T-helper 2 cell treated with Interferon-gamma antibody and Interleukin-4, amounts not matched to agents 5 μg/mL and 100 μg/mL, for 36 hours (primary cell): ENCODE results near the gene HBA1.
"Not testable (repeated sequence)": the region's sequence is repeated elsewhere in the genome, so short reads cannot be mapped to it uniquely, and the experiment has no call there.

Experiments
- DNase-seq: peaks from one replicate; pipeline ENCODE4 v3.0.0; 2021; ENCODE audit warnings: low spot score
- H3K27ac Mint-ChIP-seq: one replicate; pipeline ENCODE4 v1.8.0; 2021; ENCODE audit warnings: mild to moderate bottlenecking, mixed read lengths
- H3K27me3 Mint-ChIP-seq: one replicate; pipeline ENCODE4 v1.8.0; 2021; ENCODE audit warnings: low read depth, mixed read lengths
- H3K36me3 Mint-ChIP-seq: one replicate; pipeline ENCODE4 v1.8.0; 2021; ENCODE audit warnings: low read depth, mixed read lengths
- H3K4me1 Mint-ChIP-seq: one replicate; pipeline ENCODE4 v1.8.0; 2021; ENCODE audit warnings: low read depth, mixed read lengths
- H3K4me3 Mint-ChIP-seq: one replicate; pipeline ENCODE4 v1.8.0; 2022; ENCODE audit warnings: mild to moderate bottlenecking, moderate library complexity, mixed read lengths
- H3K9me3 Mint-ChIP-seq: one replicate; pipeline ENCODE4 v1.8.0; 2021; ENCODE audit warnings: mixed read lengths

Gene HBA1

DNA sequence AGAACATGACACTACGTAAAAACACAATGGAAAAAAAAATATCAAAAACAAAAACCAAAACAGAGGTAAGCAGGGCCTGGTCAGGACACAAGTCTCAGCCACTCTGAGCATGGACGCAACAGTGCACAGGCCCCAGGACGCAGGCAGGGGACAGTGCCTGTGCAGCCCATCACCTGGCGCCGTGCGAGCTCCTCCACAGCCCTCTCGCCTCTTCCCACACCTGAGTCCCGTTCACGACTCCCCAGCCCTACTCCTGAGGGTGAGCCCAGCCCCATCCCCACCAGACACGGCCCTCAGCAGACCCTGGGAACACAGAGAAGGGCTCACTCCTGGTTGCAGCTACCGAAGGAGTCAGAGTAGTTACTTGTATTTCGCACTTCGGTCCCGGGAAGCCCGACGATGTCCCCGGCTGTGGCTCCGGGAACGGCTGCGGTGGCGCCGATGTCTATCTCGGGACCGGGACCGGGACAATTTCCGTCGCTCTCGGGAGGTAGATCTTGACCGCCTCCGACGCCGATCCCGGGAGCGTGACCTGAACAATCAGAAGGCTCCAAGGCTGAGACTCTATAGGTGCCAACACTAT, 13.2 kb downstream of the HBA1 start:
- no peaks in the 10 kb centered on the region for H3K9me3 Mint-ChIP-seq
- no peak for DNase-seq
- peaks cover 51% of the 10 kb centered on the region for H3K36me3 Mint-ChIP-seq
- H3K4me1 Mint-ChIP-seq = no peaks in the 10 kb centered on the region
- H3K27ac Mint-ChIP-seq = no peak overlapping the region
- no peak overlapping the region for H3K4me3 Mint-ChIP-seq
- no peaks in the 10 kb centered on the region for H3K27me3 Mint-ChIP-seq

DNA sequence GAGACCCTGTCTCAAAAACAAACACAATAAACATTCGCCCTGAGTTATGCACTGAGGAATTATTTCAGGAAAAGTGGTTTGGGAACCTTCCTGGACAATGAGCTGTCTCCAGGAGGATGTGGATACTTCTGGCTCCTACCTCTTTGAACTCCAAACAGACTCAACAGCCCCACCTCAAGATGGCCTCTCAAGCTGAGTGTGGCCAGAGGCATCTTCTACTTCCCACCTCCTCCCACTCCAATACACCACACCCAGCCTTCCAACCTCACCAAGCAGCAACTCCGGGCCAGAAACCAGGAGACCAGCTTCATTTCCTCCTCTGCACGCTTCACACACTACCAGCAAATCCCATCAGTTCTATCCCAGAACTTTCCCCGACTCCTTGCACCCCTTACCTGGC, 15.4 kb downstream of the HBA1 start:
- Mint-ChIP-seq H3K9me3 (no peaks in the 10 kb centered on the region), H3K36me3 (peaks cover 50% of the 10 kb centered on the region), H3K27ac (no peak overlapping the region), H3K4me1 (no peaks in the 10 kb centered on the region), H3K27me3 (no peaks in the 10 kb centered on the region), H3K4me3 (no peak overlapping the region)
- no peak for DNase-seq

DNA sequence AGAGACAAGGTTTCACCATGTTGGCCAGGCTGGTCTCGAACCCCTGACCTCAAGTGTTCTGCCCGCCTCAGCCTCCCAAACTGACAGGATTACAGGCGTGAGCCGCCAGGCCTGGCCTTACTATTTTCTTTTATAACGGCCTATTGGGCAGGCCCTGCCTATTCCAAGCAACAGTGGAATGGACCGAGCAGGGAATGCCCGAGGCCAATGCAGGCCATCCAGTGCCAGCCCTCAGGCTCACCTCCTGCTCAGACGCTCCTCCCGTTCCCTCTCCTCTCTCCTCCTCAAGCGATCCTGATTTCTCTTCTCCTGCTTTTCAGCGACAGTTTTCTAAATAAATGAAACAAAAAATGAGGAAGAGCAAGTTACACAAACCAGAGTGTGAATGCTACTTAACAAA, 16.2 kb downstream of the HBA1 start:
- Mint-ChIP-seq H3K27me3 (no peaks in the 10 kb centered on the region), H3K36me3 (peaks cover 52% of the 10 kb centered on the region), H3K9me3 (no peaks in the 10 kb centered on the region), H3K4me3 (no peak overlapping the region), H3K27ac (no peak overlapping the region), H3K4me1 (no peaks in the 10 kb centered on the region)
- no peak for DNase-seq

DNA sequence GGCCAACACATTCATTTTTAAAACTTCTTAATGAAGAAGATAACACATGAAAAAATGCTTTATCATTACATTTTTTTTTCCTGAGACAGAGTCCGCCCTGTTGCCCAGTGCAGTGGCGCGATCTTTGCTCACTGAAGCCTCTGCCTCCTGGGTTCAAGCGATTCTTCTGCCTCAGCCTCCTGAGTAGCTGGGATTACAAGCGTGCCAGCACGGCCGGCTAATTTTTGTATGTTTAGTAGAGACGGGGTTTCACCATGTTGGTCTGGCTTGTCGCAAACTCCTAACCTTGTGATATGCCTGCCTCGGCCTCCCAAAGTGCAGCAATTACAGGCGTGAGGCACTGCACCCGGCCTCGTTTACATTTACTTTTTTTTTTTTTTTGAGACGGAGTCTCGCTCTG, 17.0 kb downstream of the HBA1 start:
- no peak overlapping the region for H3K27ac Mint-ChIP-seq
- H3K36me3 Mint-ChIP-seq = peaks cover 57% of the 10 kb centered on the region
- H3K27me3 Mint-ChIP-seq = no peaks in the 10 kb centered on the region

DNA sequence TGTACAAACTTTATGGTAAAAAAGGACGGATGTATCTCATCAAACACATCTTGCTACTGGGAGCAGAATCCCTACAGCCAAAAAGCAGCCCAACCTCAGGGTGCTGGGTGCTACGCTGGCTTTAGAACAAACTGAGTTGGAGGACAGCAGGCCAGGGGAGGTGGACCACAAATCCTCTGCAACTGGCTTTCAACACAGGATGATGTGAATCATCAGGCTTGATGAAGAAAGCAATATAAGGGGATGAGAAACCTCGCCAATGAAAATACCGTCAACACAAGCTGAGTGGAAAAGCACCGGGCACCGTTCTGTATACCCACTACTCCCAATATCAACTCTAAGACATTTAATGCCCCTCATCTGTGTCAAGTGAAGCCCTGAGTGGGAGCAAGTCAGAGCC, 18.0 kb downstream of the HBA1 start:
- H3K4me3 Mint-ChIP-seq = no peak overlapping the region
- H3K4me1 Mint-ChIP-seq = no peaks in the 10 kb centered on the region
- no peaks in the 10 kb centered on the region for H3K27me3 Mint-ChIP-seq
- peaks cover 52% of the 10 kb centered on the region for H3K36me3 Mint-ChIP-seq
- no peaks in the 10 kb centered on the region for H3K9me3 Mint-ChIP-seq
- DNase-seq = no peak
- no peak overlapping the region for H3K27ac Mint-ChIP-seq

More for the DNA sequence above, 17.0 kb downstream of the HBA1 start:
- H3K4me1 Mint-ChIP-seq = no peaks in the 10 kb centered on the region
- no peak for DNase-seq
- no peaks in the 10 kb centered on the region for H3K9me3 Mint-ChIP-seq
- H3K4me3 Mint-ChIP-seq = no peak overlapping the region

DNA sequence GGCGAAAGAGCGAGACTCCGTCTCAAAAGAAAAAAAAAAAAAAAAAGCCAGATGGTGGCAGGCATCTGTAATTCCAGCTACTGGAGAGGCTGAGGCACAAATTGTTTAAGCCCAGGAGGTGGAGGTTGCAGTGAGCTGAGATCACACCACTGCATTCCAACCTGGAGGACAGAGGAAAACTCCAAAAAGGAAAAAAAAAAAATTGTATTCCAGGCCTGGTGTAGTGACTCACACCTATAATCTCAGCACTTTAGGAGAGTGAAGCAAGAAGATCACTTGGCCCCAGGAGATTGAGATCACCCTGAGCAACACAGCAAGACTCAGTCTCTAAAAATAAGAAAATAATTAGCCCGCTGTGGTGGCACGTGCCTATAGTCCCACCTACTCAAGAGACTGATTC, 23.9 kb downstream of the HBA1 start:
- DNase-seq = no peak
- no peaks in the 10 kb centered on the region for H3K4me1 Mint-ChIP-seq
- no peaks in the 10 kb centered on the region for H3K27me3 Mint-ChIP-seq
- no peaks in the 10 kb centered on the region for H3K9me3 Mint-ChIP-seq
- no peak overlapping the region for H3K4me3 Mint-ChIP-seq
- peaks cover 38% of the 10 kb centered on the region for H3K36me3 Mint-ChIP-seq
- H3K27ac Mint-ChIP-seq = no peak overlapping the region

DNA sequence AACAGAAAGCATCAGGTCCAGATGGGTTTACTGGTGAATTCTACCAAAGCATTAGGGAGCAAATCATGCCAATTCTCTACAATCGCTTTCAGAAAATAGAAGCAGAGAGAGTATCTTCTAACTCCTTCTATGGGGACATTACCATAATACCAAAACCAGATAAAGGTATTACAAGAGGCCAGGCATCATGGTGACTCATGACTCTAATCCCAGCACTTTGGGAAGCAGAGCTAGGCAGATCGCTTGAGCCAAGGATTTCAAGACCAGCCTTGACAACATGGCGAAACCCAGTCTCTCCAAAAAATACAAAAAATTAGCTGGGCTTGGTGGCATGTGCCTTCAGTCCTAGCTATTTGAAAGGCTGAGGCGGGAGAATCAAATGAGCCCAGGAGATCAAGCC, 26.8 kb downstream of the HBA1 start:
- DNase-seq = no peak
- H3K4me3 Mint-ChIP-seq = no peak overlapping the region
- H3K36me3 Mint-ChIP-seq = peaks cover 40% of the 10 kb centered on the region
- H3K9me3 Mint-ChIP-seq = no peaks in the 10 kb centered on the region
- H3K27ac Mint-ChIP-seq = no peak overlapping the region
- no peaks in the 10 kb centered on the region for H3K27me3 Mint-ChIP-seq
- H3K4me1 Mint-ChIP-seq = peaks cover 5% of the 10 kb centered on the region

DNA sequence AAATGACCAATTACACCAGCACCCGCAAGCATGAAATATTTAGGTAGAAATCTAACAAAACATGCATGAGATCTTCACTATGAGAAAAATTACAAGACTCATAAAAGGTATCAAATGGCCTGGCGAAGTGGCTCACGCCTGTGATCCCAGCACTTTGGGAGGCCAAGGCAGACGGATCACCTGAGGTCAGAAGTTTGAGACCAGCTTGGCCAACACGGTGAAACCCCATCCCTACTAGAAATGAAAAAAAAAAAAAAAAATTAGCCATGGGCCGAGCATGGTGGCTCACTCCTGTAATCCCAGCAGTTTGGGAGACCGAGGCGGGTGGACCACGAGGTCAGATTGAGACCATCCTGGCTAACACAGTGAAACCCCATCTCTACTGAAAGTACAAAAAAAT, 27.6 kb downstream of the HBA1 start:
- not testable (repeated sequence) for DNase-seq, H3K27ac Mint-ChIP-seq, H3K4me1 Mint-ChIP-seq, H3K9me3 Mint-ChIP-seq, H3K4me3 Mint-ChIP-seq, H3K27me3 Mint-ChIP-seq
- peaks cover 40% of the 10 kb centered on the region for H3K36me3 Mint-ChIP-seq

DNA sequence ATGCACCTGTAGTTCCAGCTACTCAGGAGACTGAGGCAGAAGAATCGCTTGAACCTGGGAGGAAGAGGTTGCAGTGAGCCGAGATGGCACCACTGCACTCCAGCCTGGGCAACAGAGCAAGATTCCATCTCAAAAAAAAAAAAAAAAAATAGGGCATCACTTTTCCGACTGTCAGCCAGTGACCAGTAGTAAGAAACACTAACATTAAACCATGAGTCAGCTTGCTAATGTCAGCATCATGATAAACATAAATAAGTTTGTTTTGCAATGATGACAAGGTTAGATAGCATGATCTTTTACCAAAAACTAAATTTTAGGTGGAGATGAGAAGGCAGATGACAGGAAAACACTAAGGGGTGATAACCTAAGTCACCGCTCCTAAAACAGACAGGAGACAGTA, 32.9 kb downstream of the HBA1 start:
- H3K4me1 Mint-ChIP-seq, H3K9me3 Mint-ChIP-seq, H3K4me3 Mint-ChIP-seq, H3K27ac Mint-ChIP-seq, DNase-seq, H3K27me3 Mint-ChIP-seq: not testable (repeated sequence)
- H3K36me3 Mint-ChIP-seq = peaks cover 35% of the 10 kb centered on the region

DNA sequence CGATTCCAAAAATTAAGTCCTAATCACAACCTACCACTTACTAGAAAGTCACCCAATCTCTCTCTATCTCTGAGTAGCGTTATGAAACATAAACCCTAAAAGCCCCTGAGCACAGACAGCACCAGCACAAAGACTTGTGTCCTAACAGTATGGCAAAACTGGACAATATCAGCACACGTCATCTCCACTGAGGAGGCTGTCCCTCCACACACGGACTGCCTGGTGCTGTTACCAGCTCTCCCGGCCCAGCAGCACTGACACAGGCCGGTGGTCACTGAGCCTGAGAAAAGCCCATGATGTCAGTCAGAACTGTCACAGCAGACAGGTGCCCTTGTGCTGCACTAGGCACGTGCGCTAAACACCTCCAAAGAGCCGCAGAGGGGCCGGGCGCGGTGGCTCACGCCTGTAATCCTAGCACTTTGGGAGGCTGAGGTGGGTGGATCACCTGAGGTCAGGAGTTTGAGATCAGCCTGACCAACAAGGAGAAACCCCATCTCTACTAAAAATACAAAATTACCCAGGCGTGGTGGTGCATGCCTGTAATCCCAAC, 35.2 kb downstream of the HBA1 start:
- peaks cover 21% of the 10 kb centered on the region for H3K36me3 Mint-ChIP-seq
- H3K4me1 Mint-ChIP-seq, DNase-seq, H3K27ac Mint-ChIP-seq, H3K4me3 Mint-ChIP-seq, H3K9me3 Mint-ChIP-seq, H3K27me3 Mint-ChIP-seq: not testable (repeated sequence)

DNA sequence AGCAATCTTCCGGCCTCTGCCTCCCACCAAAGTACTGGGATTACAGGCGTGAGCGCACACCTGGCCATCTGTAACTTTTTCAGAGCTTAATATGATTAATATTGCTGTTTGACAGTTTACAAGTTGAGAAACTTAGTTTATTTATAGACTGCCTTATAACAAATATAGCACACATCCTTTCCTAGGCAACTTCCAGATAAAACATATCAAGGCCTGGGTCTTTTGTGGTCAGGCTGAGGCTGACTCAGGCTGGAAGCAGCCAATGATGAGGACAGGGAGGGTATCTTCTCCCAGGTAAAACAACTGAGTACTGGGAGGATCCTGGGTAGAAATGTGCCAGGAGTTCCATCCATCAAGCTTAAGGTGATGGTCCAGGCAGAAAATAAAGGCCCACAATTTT, 36.5 kb downstream of the HBA1 start:
- Mint-ChIP-seq H3K9me3 (no peaks in the 10 kb centered on the region), H3K4me3 (no peak overlapping the region), H3K36me3 (peaks cover 21% of the 10 kb centered on the region), H3K27me3 (no peaks in the 10 kb centered on the region), H3K27ac (no peak overlapping the region), H3K4me1 (no peaks in the 10 kb centered on the region)
- DNase-seq = no peak

DNA sequence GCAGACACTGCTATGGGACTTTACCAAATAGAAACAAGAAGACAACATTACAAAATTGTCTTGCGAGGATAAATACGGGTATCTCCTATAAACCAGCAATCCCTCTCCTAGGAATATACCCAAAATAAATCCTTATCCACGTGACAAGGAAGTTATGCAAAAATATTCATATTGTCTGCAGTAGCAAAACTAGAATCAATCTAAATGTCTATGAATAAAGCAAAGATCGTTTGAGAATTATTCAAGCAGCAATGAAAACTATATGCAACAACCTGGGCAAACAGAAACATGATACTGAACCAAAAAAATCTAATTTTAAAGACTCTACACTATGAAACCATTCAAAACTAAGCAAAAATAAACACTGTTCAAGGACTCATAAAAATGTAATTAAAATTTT, 43.5 kb downstream of the HBA1 start:
- Mint-ChIP-seq H3K27ac (no peak overlapping the region), H3K27me3 (no peaks in the 10 kb centered on the region), H3K4me3 (no peak overlapping the region), H3K36me3 (peaks cover 28% of the 10 kb centered on the region), H3K9me3 (no peaks in the 10 kb centered on the region), H3K4me1 (peaks cover 6% of the 10 kb centered on the region)
- DNase-seq = no peak
